SKM-1 (cell line): ENCODE data around the gene JARID2.

Experiments used
- DNase-seq: peaks from one replicate; lab custom pipeline; 2025; ENCODE audit not compliant: unreplicated experiment; lab: John Stamatoyannopoulos, UW

The JARID2 gene

DNA sequence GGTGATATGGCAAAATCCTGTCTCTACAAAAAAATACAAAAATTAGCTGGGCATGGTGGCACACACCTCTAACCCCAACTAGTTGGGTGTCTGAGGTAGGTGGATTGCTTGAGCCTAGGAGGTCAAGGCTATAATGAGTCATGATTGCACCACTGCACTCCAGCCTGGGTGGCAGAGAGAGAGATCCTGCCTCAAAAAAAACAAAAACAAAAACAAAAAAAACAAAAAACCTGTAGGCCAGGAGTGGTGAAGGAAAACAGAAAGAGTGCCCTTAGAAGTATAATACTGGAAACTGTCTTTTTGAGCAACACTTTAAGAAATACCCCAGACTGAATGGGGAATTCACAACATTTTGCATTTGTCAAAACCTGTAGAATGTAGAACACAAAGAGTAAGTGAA lies 85.3 kb downstream of the JARID2 start:
- DNase-seq: no peak

GRCh38 chr6:15331629-15332251 lies 85.9 kb downstream of the JARID2 start:
- DNase-seq: no peak

DNA sequence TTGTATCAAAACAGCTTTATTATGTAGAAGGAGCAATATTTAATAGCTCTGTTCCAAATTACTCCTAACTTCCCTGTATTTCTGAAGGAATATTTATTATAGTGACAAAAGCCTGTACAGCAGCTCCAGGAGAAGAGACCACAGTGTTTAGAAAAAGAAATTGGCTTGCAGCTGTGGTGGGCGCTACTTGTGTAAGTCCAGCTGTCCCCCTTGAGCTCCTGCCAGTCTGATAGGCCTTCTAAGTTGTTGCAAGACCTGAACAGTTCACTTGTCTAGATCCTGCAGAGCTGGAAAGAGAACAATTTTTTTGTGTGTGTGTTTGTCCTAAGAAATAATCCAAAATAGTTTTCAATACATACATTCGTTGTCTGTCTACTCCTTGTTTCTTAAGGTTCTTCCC lies 86.6 kb downstream of the JARID2 start:
- no peak for DNase-seq

DNA sequence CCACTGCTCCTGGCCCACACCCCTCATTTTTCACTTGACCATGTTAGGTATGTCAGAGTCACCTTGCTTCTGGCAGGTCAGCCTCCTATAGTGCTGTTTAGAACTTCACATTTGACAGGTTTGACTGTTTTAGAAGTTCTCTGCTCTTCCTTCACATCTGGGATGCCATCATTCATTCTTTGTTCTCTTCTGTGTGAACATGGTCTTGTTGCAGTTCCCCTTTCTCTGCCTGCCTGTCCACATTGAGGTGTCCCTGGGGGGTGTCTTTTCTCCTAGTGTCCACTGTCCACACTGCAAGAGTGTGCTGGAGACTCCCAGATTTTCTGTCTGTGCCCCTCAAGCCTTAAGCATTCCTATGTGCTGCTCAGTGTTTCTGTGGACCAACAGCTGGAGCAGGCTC lies 89.5 kb downstream of the JARID2 start:
- DNase-seq: no peak

DNA sequence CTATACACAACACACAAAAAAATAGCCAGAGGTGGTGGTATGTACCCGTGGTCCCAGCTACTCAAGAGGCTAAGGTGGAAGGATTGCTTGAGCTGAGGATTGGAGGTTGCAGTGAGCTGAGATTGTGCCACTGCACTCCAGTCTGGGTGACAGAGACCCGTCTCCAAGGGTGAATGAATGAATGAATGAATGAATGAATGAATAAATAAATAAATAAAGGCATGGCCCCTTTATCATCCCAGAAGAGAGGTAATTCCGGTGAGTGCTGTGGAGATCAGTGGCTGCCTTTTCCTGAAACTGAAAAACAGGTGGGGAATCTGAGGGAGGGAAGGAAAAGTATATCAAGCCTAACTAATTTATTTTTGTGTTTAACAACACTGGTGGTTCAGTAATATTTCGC lies 90.0 kb downstream of the JARID2 start:
- DNase-seq: no peak

- DNase-seq: no peak
These were observed 91.2 kb downstream of the JARID2 start for GRCh38 chr6:15336900-15337560.

- no peak for DNase-seq
These were observed 91.7 kb downstream of the JARID2 start for GRCh38 chr6:15337582-15337981.

DNA sequence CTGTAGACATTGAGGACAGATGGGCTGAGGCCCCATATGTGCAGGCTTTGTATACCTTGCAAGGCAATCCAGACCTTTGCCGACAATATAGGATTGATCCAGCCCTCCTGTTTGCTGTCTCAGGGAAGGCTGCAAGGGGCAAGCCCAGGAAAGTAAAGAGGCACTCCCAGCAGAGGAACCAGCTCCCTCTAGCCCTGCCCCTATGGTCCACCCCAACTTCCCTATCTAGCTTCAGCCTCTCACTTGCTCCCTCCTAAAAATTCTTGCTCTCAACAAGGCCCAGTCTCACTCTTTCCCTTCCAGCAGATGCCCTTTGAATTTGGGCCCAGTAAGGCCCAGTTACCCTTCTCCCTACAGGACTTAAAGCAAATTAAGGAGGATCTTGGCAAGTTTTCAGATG lies 92.6 kb downstream of the JARID2 start:
- peak; percentile 39 for DNase-seq

DNA sequence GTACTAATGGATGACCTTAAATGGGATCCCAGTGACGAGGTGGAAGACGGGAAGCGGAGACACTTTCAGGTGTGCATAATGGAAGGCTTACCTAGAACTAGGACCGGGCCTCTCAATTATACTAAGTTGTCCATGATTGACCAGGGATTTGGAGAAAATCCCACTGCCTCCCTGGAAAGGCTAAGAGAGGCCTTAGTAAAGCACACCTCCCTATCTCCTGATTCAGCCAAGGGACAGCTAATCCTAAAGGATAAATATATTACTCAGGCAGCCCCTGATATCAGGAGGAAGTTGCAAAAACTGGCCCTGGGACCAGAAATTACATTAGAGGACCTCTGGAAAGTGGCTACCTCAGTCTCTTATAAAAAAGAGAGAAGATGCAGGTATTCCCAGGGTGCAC lies 93.2 kb downstream of the JARID2 start:
- DNase-seq: no peak

DNA sequence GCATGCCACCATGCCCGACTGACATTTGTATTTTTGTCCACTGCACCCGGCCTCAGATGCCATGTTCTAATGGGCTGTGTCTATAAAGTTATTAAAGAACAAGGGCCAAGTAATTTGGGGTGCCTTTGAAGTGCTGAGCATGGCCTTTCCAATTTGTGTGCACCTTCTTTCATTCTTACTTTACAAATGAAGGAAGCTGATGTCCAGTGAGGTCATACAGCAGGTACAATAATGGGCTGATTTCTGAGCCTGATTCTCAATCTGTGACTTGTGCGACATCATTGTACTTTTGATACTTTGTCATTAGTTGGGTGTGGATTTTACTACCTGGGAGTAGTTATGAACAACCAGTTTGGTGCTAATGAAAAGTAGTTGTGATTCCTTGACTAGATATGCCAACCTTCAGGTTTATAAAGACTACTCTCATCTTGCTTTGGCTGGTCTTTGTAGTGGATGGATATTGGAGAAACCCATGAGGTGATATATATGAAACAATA lies 94.3 kb downstream of the JARID2 start:
- DNase-seq: no peak

DNA sequence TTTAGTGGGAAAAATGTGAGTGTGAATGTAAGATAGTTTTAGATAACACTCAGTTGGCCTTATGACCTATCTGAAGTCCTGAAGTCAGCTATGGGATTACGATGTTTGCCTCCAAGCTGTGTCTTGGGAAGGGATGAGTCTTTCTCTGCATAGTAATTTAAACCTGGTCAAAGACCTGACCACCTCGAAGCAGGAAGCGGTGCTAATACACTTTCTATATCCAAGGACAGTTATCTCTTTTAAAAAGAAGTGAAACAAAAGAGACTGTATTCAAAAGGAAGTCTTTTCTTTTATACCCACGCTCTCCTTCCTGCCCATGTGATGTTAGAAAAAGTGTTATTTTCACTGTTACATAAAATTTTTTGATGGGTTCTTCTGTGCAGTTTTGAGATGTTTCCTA lies 94.9 kb downstream of the JARID2 start:
- no peak for DNase-seq

- DNase-seq: no peak
These were observed 95.6 kb downstream of the JARID2 start for GRCh38 chr6:15341311-15342001.

DNA sequence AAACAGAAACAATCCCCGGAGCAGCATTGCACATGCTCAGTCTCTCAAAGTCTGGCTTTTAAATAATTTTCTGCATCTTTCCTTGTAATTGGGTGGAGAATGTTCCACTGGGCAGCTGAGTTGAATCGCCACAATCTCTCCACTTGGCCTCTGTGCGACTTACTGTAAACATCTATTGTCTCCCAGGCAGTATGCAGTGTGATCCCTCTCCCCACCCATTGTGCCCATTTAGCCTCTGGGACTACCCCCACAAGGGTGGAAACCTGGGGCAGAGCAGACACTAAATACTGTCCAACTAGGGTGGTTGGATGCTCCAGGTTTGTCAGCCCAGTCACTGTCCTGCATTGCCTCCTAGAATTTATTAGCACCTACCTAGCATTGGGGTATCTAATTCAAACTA lies 96.2 kb downstream of the JARID2 start:
- DNase-seq: no peak

DNA sequence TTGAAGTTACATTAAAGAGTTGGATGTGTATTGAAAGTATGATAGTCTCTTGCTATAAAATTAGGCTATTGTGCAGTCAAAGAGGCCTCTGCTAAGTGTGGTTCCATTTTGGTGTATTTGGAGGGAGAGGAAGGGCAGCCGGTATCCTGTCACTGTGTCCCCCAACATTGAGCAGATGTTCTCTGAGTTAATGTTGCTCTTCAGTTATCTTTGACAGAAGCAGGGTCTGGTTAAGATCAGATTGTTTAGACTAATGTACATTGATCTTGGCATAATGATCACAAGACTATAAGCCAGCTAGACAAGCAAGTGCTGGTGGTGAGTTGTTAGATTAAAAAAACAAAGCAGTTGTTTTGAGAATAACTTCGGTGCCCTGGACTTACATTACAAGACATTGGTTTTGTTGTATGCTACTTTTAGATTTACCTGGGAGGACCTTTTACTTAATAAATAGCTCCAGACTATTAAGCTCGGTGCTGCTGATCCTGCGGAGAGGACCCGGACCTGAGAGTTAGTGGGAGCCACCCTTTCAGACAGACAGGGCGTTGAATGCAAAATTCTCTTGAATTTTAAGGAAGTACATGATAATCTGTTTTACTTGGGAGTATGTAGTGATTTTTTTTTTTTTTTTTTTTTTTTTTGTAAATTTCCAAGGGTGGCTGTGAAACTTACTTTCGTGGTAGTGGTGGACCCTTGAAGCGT lies 97.8 kb downstream of the JARID2 start:
- no peak for DNase-seq

- no peak for DNase-seq
These were observed 98.3 kb downstream of the JARID2 start for GRCh38 chr6:15344192-15344519.

DNA sequence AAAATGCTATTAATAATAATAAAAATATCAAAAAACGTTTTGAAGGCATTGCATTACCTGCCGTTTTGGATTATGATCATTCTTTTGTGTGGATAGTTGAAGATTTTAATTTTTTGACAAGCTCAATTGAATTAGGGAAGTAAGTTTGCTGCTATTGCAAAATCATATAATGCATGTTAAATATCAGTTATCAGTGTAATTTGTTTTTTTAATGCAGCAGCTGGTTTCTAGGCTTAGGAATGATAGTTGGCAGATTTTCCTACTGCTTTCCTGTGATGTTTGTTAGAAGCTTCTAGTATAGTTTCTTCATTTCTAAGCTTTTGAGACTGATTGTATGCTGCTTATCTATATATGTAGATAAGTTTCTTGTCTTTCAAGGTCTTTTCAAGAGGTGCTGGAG lies 99.0 kb downstream of the JARID2 start:
- DNase-seq: no peak

DNA sequence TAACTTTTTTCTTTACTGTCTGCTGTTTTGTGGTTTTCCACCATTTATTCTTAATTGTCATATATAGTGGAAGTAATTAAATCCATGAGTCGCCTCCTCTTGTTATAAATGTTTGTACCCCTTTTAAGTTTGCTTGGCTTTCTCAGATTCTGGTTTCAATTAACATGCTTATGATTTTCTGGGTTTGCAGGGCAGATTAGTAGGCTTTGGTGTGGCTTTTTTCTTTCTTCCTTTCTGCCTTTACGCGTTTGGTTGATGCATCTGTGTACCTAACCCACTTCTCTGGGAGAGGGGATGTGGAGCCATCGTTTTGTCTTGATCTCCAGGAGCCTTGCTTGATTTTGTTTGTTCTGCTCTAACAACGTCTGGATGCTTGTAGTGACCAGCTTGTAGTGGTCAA lies 100.4 kb downstream of the JARID2 start:
- no peak for DNase-seq

GRCh38 chr6:15348528-15348927 lies 102.7 kb downstream of the JARID2 start:
- no peak for DNase-seq

DNA sequence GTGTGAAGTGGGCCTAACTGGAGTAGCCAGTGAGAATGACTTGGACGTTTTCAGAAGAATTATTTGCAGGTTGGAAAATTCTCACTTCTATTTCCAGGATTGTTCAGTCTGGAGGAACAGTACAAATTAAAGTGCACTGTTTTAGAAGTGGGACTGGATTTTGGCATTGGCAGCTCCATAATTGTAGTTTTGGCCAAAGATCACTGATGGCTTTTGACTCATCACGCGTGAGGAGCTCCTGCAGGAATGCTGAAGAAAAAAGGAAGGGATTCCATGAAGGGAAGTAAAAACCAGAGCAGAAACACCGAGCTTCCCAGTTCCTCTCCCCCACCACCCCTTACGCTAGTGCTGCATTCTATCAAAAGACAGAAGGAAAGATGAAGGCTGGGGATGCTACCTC lies 103.5 kb downstream of the JARID2 start:
- DNase-seq: no peak

GRCh38 chr6:15350386-15351083 lies 104.7 kb downstream of the JARID2 start:
- DNase-seq: no peak

- no peak for DNase-seq
These were observed 105.8 kb downstream of the JARID2 start for GRCh38 chr6:15351631-15352030.
